Activated CD8-positive, alpha-beta memory T cell treated with anti-CD3 and anti-CD28 coated beads, Interleukin-2, amount 50 U/mL, for 24 hours (primary cell): Measurements from ENCODE around the gene APLP2.

Source experiments
- DNase-seq: peaks from one replicate; pipeline ENCODE4 v3.0.0-alpha.2; 2020; ENCODE audit errors: extremely low read depth

Gene APLP2

DNA sequence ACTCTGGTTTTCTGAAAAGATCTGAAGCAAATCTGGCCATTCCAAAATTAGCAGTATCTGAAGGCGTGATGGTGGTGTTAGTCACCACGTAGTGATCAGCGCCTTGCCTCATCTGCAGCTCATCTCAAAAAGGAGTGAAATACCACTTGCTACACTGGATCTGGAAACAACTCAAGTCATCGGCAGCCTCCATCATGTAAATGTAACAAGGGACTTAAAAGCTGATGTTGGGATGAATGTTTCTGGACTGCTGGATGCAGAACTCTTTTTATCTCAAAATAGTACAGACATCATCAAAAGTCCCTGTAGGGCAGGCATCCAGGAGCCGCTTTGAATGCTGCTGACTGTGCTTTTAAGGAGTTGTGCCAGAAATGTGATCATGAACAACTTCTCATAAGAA is 14.1 kb upstream of the APLP2 start:
- no peak for DNase-seq

GRCh38 chr11:130061017-130061416 is 8.7 kb upstream of the APLP2 start:
- DNase-seq: no peak

DNA sequence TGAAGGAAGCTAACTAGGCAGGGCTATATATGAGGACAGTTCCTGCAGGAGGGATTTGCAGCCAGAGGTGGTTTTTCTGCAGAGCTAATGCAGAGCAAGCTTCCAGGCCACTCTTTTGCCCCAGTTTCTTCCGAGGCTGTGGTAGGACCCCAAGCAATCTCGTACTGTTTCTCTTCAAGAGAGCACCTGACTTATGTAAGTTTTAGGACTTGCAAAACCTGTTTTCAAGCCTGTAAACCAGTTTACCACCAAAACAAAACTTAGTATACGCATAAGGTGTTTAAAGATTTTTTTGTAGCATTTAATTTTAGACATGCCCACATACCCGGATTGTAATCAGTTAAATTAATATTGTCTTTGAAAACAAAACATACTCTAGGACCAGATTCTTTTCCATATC is 7.7 kb upstream of the APLP2 start:
- DNase-seq: no peak

DNA sequence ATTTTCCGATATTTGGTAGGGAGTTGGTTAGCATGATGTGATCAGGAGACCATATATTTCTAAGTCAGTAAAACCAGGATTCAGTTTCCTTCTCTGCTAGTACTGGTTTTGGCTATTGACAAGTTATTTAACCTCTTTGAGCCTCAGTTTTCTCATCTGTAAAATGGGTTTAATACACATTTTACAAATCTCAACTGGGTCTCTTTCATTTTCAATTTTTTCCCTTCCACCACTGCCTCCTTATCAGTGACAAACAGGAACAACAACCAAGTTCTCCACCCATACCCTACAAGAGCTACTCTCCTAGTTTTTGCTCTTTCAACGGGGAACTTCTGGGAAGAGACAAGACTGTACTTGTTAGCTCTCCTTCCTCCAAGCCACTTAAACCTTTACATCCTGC is 6.2 kb upstream of the APLP2 start:
- DNase-seq: no peak

DNA sequence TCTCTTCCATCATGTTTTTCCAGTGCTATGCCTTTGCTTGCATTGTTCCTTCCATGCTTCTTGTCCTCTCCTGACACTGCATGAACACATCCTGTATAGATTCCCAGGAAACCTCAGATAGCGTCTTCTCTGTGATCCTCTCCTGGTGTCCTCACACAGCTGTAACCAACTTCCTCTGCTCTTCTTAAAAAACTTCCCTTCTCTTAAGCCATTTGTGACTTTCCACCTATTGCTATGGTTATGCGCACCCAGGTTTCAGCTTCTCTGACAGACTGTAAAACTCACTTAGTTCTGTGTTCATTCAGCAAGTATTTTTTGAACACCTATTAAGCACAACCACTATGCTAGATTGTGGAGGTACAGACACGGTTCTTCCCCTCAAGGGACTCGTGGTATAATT is 5.1 kb upstream of the APLP2 start:
- no peak for DNase-seq

DNA sequence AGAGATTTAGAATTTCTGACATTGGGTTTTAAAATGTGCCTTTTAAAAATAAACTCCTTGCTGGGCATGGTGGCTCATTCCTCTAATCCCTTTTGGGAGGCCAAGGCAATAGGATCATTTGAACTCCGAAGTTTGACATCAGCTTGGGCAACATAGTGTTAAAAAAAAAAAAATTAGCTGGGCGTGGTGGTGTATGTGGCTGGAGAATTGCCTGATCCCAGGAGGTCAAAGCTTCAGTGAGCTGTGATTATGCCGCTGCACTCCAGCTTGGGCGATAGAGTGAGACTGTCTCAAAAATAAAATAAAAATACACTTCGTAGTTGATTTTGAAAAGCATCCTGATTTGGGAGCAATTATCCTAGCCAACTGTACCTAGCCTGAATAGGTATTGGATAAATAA is 3.4 kb upstream of the APLP2 start:
- no peak for DNase-seq

DNA sequence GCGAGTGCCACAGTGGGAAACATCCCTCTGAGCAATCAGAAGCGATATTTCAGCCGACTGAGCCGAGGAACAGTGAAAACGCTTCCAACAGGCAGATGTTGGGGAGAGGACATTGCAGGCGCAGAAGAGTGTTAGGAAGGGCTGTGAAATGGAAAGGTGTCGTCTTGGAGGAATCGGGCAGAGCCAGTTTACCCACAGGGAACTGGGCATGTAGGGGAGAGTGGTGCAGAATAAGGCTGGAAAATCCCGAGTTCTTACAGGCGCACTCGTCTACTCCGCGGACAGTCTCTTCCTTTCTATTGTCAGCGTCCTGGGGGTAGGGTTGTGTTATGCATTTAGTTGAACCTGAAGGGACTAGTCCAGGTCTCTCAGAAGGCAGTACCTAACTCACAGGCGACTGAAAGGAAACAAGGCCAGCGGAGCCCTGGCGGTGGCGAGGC is 1.1 kb upstream of the APLP2 start:
- DNase-seq: no peak

- DNase-seq: no peak
Measured at GRCh38 chr11:130068986-130069658, 572 bp upstream of the APLP2 start.

- no peak for DNase-seq
Measured at GRCh38 chr11:130070109-130070845, 583 bp downstream of the APLP2 start.

- DNase-seq: no peak
Measured at GRCh38 chr11:130070846-130071200, 1.1 kb downstream of the APLP2 start.

GRCh38 chr11:130071211-130071712 is 1.6 kb downstream of the APLP2 start:
- no peak for DNase-seq

DNA sequence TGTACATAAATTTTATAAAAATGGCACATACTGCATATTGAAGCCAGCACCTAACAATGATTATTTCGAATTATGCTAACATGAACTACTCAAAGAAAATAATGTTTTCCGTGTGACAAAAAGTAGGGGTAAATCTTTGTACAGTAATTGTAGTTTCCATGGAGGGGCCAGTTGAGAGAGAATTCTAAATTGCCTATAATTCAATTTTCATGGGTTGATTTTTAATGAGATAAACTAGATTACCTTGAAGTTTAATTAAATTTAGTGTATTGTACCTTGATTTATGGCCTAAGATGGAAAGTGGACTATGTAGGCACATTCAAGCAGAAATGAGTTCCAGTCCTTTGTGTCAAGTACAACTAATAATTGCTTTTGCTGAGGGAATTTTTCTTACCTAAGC is 5.0 kb downstream of the APLP2 start:
- DNase-seq: no peak

- DNase-seq: no peak
Measured at GRCh38 chr11:130076778-130077481, 7.2 kb downstream of the APLP2 start.

- DNase-seq: no peak
Measured at GRCh38 chr11:130077671-130078070, 8.0 kb downstream of the APLP2 start.

GRCh38 chr11:130078080-130078479 is 8.4 kb downstream of the APLP2 start:
- DNase-seq: no peak

GRCh38 chr11:130085671-130086290 is 16.1 kb downstream of the APLP2 start:
- no peak for DNase-seq

- DNase-seq: no peak
Measured at GRCh38 chr11:130086669-130087068, 17.0 kb downstream of the APLP2 start.

DNA sequence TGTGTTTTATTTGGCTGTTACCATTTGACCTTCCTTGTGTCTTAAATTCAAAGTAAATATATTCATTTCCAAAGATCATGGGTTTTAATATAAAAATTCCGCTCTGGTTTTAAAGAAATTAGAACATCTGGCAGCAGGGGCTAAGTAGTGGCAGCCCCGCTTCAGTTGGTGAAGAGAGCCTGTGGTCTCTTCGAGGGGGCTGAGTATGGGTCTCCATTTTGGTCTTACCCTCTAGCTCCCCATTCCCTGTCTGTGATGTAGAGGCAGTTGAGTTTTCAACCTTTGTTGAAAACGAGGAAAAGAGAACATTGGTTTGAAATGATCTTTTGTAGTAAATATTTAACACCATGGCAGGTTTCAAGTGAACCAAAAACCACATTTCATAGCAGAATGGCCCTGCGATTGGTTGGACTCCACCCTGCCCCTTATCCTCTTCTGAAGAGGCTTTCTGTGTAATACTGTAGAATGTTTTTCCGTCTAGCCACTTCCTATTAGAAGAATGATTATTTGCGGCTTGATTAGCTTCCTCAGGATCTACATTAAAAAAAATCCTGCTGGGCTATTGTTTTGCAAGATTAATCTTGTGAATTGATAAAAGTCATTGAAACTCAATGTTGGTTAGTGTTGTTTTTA is 17.7 kb downstream of the APLP2 start:
- no peak for DNase-seq

- no peak for DNase-seq
Measured at GRCh38 chr11:130088217-130088616, 18.5 kb downstream of the APLP2 start.

- DNase-seq: no peak
Measured at GRCh38 chr11:130088919-130089673, 19.4 kb downstream of the APLP2 start.

DNA sequence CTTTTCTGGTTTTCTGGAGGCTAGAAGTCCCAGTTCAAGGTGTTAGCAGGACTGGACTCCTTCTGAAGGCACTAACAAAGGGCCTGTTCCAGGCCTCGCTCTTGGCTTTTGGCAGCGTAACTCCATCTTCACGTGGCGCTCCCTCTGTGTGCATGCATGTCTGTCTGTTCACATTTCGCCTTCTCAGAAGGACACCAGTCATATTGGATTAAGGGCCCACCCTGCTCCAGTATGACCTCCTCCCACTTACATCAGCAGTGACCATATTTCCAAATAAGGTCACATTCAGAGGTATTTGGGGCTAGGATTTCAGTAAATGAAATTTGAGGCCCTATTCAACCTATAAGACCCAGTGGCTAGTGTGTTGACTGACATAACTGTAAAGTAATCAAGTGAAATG is 20.0 kb downstream of the APLP2 start:
- DNase-seq: no peak
